Esophagus (tissue), 2 donors: Measurements from ENCODE around the gene ZFP1. TPM values are rescaled to one million over a fixed set of nuclear protein-coding genes. Genes with fewer than 3 reads are reported as not detected.

Experiments used
- H3K27ac ChIP-seq, 2 donors: one replicate each; pipeline ENCODE4 v1.5.1; 2013; ENCODE audit warnings: low read depth in 2 of 2, mild to moderate bottlenecking in 2 of 2, inconsistent platforms in 1 of 2, low read length in 1 of 2, moderate library complexity in 1 of 2
- H3K27me3 ChIP-seq, 2 donors: one replicate each; pipeline ENCODE4 v1.6.1; 2013; ENCODE audit warnings: low read length in 2 of 2, control low read depth in 1 of 2, mild to moderate bottlenecking in 1 of 2; ENCODE audit not compliant: insufficient read depth in 2 of 2, control insufficient read depth in 1 of 2
- H3K36me3 ChIP-seq, 2 donors: one replicate each; pipeline ENCODE4 v1.6.1; 2013; ENCODE audit warnings: low read length in 1 of 2; ENCODE audit not compliant: control insufficient read depth in 2 of 2, insufficient read depth in 2 of 2
- H3K4me1 ChIP-seq, 2 donors: one replicate each; pipeline ENCODE4 v1.6.1; 2013; ENCODE audit warnings: low read length in 1 of 2; ENCODE audit not compliant: control insufficient read depth in 2 of 2, insufficient read depth in 2 of 2
- H3K4me3 ChIP-seq, 2 donors: one replicate each; pipeline ENCODE4 v1.5.1; 2013; ENCODE audit warnings: low read length in 2 of 2, mild to moderate bottlenecking in 2 of 2, low read depth in 1 of 2, moderate library complexity in 1 of 2
- H3K9me3 ChIP-seq, 2 donors: one replicate each; pipeline ENCODE4 v1.6.1; 2013; ENCODE audit warnings: mild to moderate bottlenecking in 2 of 2, low read depth in 1 of 2, low read length in 1 of 2, moderate library complexity in 1 of 2; ENCODE audit not compliant: control insufficient read depth in 2 of 2, insufficient read depth in 1 of 2
- WGBS, 2 donors: extraction: QIAGEN DNeasy Blood & Tissue Kit; methylation state at CpG; one replicate each; pipeline ENCODE4 v1.1.7; 2013; 5-methylcytosine and 5-hydroxymethylcytosine counted together
- polyA plus RNA-seq, 2 donors: library from polyadenylated mRNA; stranded (reverse); fragments of 200-250 nt; gene quantifications; one replicate each; pipeline ENCODE4 v1.2.3, GENCODE V29; 2013
- donor health status: healthy with polysubstance abuse.
- donor health status: Bipolar disorder and iron deficiency.

The ZFP1 gene
- polyA plus RNA-seq, 2 donors: 2.5 TPM

GRCh38 chr16:75112734-75113491 is 35.4 kb upstream of the ZFP1 start:
- WGBS, 2 donors: 60 to 66% methylated on average over 14 of the region's 14 CpGs
- Histone ChIP-seq H3K9me3 (no peaks in the 10 kb centered on the region), H3K4me1 (peaks cover 13 to 27% of the 10 kb centered on the region in 2 donors), H3K27ac (no peak overlapping the region), H3K27me3 (no peaks in the 10 kb centered on the region), H3K36me3 (peaks cover 0 to 3% of the 10 kb centered on the region in 2 donors), H3K4me3 (no peak overlapping the region)

DNA sequence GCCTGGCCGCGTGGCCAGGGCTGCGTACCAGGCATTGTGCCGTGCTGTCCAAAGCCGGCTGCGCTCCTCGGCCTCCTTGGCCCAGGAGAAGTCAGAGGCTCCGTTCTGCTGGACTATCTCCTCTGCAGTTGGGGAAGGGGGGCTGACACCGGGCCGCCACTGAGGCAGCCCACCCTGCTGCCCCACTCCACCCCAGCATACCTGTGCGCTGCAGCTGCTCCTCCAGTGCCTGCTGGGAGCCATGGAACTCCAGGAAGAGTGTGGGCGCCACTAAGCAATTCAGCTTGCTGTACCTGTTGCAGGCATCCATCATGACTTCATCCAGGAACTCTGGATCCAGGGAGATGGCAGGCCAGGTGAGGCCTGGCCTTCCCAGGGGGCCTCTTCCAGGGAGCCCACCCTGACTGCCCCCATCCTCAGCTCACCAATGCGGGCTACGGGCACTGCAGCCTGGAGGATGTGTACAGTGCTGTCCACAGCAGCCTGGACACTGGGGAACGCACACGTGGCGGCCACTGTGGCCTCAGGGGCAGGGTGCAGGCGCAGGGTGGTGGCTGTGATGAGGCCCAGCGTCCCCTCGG is 34.7 kb upstream of the ZFP1 start:
- Histone ChIP-seq H3K9me3 (no peaks in the 10 kb centered on the region), H3K27me3 (no peaks in the 10 kb centered on the region), H3K27ac (no peak overlapping the region), H3K4me3 (no peak overlapping the region), H3K36me3 (peaks cover 0 to 3% of the 10 kb centered on the region in 2 donors), H3K4me1 (peaks cover 13 to 27% of the 10 kb centered on the region in 2 donors)
- WGBS, 2 donors: 82 to 88% methylated on average over 20 of the region's 20 CpGs

DNA sequence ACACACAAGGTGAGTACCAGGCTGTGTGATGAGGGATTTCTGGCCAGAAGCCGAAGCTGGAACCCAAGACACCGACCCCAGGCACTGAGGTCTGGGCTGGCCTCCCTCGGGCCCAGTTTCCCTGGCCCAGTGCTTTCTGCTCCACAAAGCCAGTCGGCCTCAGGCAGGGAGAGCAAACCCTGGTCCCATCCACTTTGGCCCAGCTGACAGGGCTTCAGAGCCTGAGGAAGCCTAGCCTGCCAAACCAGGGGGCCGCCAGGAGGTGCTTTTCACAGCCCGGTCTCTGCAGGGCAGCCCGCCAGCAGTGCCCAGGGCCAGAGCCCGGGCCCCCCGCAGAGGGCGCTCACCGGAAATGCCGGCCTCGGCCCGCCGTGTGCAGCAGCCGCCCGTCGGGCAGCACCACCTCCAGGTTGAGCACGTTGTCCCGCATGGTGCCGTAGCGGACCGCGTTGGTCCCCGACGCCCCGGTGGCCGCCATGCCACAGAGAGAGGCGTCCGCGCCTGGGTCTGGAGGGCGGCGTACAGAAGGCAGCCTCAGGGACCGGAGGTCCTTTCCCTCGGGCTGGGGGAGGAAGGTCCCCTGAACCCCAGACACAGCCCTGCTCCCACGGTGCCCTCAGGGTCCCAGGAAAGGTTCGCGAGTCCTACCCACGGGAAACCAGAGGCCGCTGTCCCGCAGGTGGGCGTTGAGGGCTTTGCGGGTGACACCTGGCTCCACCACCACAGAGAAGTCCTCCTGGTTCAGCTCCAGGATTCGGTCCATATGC is 34.0 kb upstream of the ZFP1 start:
- H3K36me3 ChIP-seq: peaks cover 0 to 3% of the 10 kb centered on the region in 2 donors
- no peak overlapping the region for H3K27ac ChIP-seq
- H3K4me1 ChIP-seq: peaks cover 10 to 23% of the 10 kb centered on the region in 2 donors
- H3K4me3 ChIP-seq: no peak overlapping the region
- no peaks in the 10 kb centered on the region for H3K27me3 ChIP-seq
- no peaks in the 10 kb centered on the region for H3K9me3 ChIP-seq
- 86 to 93% methylated on average over 40 to 44 of the region's 44 CpGs for WGBS, 2 donors

GRCh38 chr16:75114946-75115825 is 33.1 kb upstream of the ZFP1 start:
- Histone ChIP-seq H3K36me3 (peaks cover 0 to 3% of the 10 kb centered on the region in 2 donors), H3K27me3 (no peaks in the 10 kb centered on the region), H3K4me3 (peak overlapping the region; percentile 26 to 67), H3K4me1 (peaks cover 3 to 16% of the 10 kb centered on the region in 2 donors), H3K9me3 (no peaks in the 10 kb centered on the region), H3K27ac (no peak overlapping the region)
- 70 to 82% methylated on average over 44 to 45 of the region's 45 CpGs for WGBS, 2 donors

DNA sequence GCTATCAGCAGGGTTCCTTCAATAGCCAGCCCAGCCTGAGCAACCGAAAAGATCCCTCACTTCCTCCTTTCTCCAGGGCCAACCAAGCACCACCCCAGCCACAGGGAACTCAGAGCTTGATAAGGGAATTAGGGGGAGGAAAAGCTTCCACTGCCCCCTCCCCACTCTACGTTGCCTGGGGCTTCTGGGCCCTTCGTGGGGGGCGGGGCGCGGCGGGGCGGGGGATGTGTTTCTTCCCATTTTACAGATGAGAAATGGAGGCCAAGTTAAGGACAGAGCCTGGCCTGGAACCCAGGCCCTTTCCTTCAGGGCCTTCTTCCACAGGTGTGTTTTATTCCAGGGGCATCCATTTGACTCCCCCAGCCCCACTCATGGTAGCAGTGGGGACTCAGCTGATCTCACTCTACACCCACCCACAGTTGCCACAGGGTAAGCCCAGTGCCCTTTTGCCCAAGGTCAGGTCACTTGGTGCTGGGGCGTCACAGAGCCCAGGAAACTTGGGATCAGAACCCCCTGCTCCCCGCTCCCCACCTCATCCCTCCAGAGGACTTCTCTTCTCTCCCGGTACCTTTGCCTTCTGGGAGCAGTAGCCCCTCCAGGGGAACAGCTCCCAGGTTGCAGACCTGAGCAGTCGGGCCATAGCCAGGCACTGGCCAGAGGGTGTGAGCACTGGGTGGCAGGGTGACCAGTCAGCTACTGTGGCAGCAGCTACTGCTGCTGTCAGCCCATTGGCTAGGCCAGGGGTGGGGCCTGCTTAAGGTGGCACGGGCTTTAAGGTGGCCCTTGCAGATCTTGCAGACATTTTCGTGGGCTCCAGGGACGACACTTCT is 32.0 kb upstream of the ZFP1 start, which contains the start of gene LDHD:
LDHD (minus strand) TSS at position 700 of the 830 bp plus-strand sequence; CDS start at position 640, 60 bp downstream.
- WGBS, 2 donors: 44 to 46% methylated on average over 15 of the region's 15 CpGs
- H3K36me3 ChIP-seq: peaks cover 0 to 3% of the 10 kb centered on the region in 2 donors
- H3K9me3 ChIP-seq: no peaks in the 10 kb centered on the region
- H3K4me3 ChIP-seq: peak within 1 kb of the TSS; percentile 63 to 67
- H3K27ac ChIP-seq: peak within 1 kb of the TSS; percentile 29 to 67
- no peaks in the 10 kb centered on the region for H3K27me3 ChIP-seq
- H3K4me1 ChIP-seq: peaks cover 0 to 8% of the 10 kb centered on the region in 2 donors

GRCh38 chr16:75116911-75117245 is 31.4 kb upstream of the ZFP1 start:
- H3K36me3 ChIP-seq: peaks cover 0 to 3% of the 10 kb centered on the region in 2 donors
- peak overlapping the region in 1 of 2 donors; percentile 67 for H3K27ac ChIP-seq
- peaks cover 0 to 6% of the 10 kb centered on the region in 2 donors for H3K4me1 ChIP-seq
- peak overlapping the region in 1 of 2 donors; percentile 67 for H3K4me3 ChIP-seq
- WGBS, 2 donors: 38 to 47% methylated on average over 3 of the region's 3 CpGs
- H3K9me3 ChIP-seq: no peaks in the 10 kb centered on the region
- no peaks in the 10 kb centered on the region for H3K27me3 ChIP-seq

DNA sequence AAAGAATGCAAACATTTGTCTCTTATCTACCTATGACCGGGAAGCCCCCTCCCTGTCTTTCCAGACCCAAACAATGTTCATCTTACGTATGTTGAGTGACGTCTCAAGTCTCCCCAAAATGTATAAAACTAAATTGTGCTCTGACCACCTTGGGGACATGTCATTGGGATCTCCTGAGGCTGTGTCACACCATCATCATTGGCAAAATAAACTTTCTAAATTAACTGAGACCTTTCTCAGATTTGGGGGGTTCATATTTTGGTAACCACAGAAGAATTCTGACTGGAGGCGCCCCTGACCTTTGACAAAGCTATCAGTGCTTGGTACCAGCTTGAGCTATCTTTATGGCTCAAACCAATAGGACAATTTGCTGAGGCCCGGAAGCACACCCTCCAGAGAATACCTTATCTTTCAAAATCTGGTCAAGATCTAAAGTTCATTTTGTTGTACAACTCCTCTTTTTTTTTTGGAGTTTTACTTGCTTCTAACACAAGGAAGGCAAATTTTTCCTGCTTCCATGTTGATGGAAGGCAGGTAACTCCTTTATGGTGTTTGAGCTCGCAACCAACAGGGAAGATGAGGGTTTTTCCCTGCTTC is 29.3 kb upstream of the ZFP1 start:
- Histone ChIP-seq H3K9me3 (peaks cover 3% of the 10 kb centered on the region in 2 donors), H3K27me3 (no peaks in the 10 kb centered on the region), H3K27ac (no peak overlapping the region), H3K36me3 (no peaks in the 10 kb centered on the region), H3K4me1 (peaks cover 0 to 6% of the 10 kb centered on the region in 2 donors), H3K4me3 (no peak overlapping the region)
- 85 to 86% methylated on average over 6 of the region's 6 CpGs for WGBS, 2 donors

DNA sequence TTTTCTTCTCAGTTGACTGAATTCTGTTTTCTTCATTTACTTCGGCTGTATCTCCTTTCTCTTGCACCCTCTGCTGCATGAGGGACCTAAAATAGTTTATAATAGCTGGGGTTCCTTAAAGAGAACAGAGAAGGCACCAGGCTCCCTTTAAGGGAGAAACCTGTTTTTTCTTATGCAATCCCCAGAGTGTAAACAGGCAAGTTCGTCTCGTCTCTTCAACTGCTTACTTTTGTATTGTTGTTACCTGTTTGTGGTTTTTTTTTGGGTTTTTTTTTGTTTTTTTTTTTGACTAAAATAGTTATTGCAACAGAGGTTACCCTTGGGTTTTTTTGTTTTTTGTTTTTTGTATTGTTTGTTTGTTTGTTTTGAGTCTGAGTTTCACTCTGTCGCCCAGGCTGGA is 28.1 kb upstream of the ZFP1 start:
- H3K9me3 ChIP-seq: peaks cover 3% of the 10 kb centered on the region in 2 donors
- H3K4me1 ChIP-seq: peaks cover 0 to 3% of the 10 kb centered on the region in 2 donors
- H3K4me3 ChIP-seq: no peak overlapping the region
- no peaks in the 10 kb centered on the region for H3K36me3 ChIP-seq
- H3K27ac ChIP-seq: no peak overlapping the region
- no peaks in the 10 kb centered on the region for H3K27me3 ChIP-seq
- WGBS, 2 donors: 73 to 78% methylated on average over 4 of the region's 4 CpGs
